Neural progenitor cell (in vitro differentiated cells): Measurements from ENCODE around the gene FAM204A. TPM values are rescaled to one million over a fixed set of nuclear protein-coding genes. Genes with fewer than 3 reads are reported as not detected.

Source experiments
- DNase-seq: peaks from one replicate; pipeline ENCODE4 v3.0.0-alpha.2; 2016; ENCODE audit warnings: low spot score
- H2AFZ ChIP-seq: fragments of 200-600 bp; sonication (generic); replicated peaks from 2 replicates; pipeline ENCODE4 v1.6.1; 2016; ENCODE audit warnings: antibody characterized with exemption
- H3F3A ChIP-seq: fragments of 200-600 bp; sonication (generic); 2 replicates; pipeline ENCODE4 v1.6.1; 2016; ENCODE audit warnings: antibody characterized with exemption, low read depth
- H3K27ac ChIP-seq: fragments of 200-600 bp; sonication (generic); 2 replicates; pipeline ENCODE4 v1.5.1; 2016; ENCODE audit warnings: mild to moderate bottlenecking
- H3K27me3 ChIP-seq: fragments of 200-600 bp; sonication (generic); 2 replicates; pipeline ENCODE4 v1.6.1; 2016; ENCODE audit warnings: mild to moderate bottlenecking, moderate library complexity
- H3K36me3 ChIP-seq: fragments of 200-600 bp; sonication (generic); 2 replicates; pipeline ENCODE4 v1.5.1; 2016
- H3K4me1 ChIP-seq: fragments of 200-600 bp; sonication (generic); 2 replicates; pipeline ENCODE4 v1.6.1; 2016; ENCODE audit warnings: mixed run types
- H3K4me2 ChIP-seq: fragments of 200-600 bp; sonication (generic); 2 replicates; pipeline ENCODE4 v1.6.1; 2016
- H3K4me3 ChIP-seq: fragments of 200-600 bp; sonication (generic); 2 replicates; pipeline ENCODE4 v1.5.1; 2016
- H3K79me2 ChIP-seq: fragments of 200-600 bp; sonication (generic); 2 replicates; pipeline ENCODE4 v1.6.1; 2016; ENCODE audit warnings: low read depth
- H3K9ac ChIP-seq: fragments of 200-600 bp; sonication (generic); 2 replicates; pipeline ENCODE4 v1.6.1; 2016
- H3K9me3 ChIP-seq: fragments of 200-600 bp; sonication (generic); 2 replicates; pipeline ENCODE4 v1.5.1; 2016; ENCODE audit warnings: low read depth
- H4K20me1 ChIP-seq: fragments of 200-600 bp; sonication (generic); 2 replicates; pipeline ENCODE4 v1.6.1; 2016; ENCODE audit warnings: low read depth
- H3K27ac Mint-ChIP-seq: 3 replicates; pipeline ENCODE4 v1.8.0; 2021; ENCODE audit warnings: mixed read lengths
- H3K27me3 Mint-ChIP-seq: 2 replicates; pipeline ENCODE4 v1.8.0; 2022; ENCODE audit warnings: low read depth, mild to moderate bottlenecking, inconsistent platforms, moderate library complexity, mixed read lengths; ENCODE audit not compliant: insufficient read depth
- H3K36me3 Mint-ChIP-seq: 3 replicates; pipeline ENCODE4 v1.8.0; 2021; ENCODE audit warnings: mixed read lengths
- H3K4me1 Mint-ChIP-seq: 3 replicates; pipeline ENCODE4 v1.8.0; 2021; ENCODE audit warnings: mixed read lengths
- H3K4me3 Mint-ChIP-seq: 3 replicates; pipeline ENCODE4 v1.8.0; 2021; ENCODE audit warnings: mild to moderate bottlenecking, moderate library complexity, mixed read lengths
- H3K9me3 Mint-ChIP-seq: 3 replicates; pipeline ENCODE4 v1.8.0; 2020; ENCODE audit warnings: mixed read lengths
- EZH2 ChIP-seq: fragments of 200-600 bp; sonication (generic); IDR thresholded peaks from 2 replicates; pipeline ENCODE4 v1.6.1; 2017; ENCODE audit warnings: antibody characterized with exemption, mild to moderate bottlenecking, moderate library complexity
- EZH2phosphoT487 ChIP-seq: fragments of 200-600 bp; sonication (generic); IDR thresholded peaks from 2 replicates; pipeline ENCODE4 v1.6.1; 2017; ENCODE audit warnings: antibody characterized with exemption
- total RNA-seq: library from RNA; depleted of rRNA; stranded (reverse); fragments of >200 nt; gene quantifications from 2 replicates; pipeline ENCODE4 v1.2.3, GENCODE V29; 2015; ENCODE audit warnings: low replicate concordance
- TF ChIP-seq, protein P1 (sequence below): fragments of 200-600 bp; sonication (generic); IDR thresholded peaks from 2 replicates; pipeline ENCODE4 v1.5.1; 2017; ENCODE audit warnings: antibody characterized with exemption, mild to moderate bottlenecking

FAM204A gene
- total RNA-seq, 1 donor from 2014 or later, result 77.7 TPM

- Mint-ChIP-seq H3K27me3 (peaks cover 2% of the 10 kb centered on the region), H3K4me1 (peaks cover 15% of the 10 kb centered on the region), H3K27ac (no peak overlapping the region), H3K36me3 (peaks cover 24% of the 10 kb centered on the region), H3K4me3 (no peak overlapping the region), H3K9me3 (no peaks in the 10 kb centered on the region)
- Histone ChIP-seq H3K4me2 (no peak overlapping the region), H3K9ac (no peak overlapping the region), H3K9me3 (no peaks in the 10 kb centered on the region), H3K27me3 (no peaks in the 10 kb centered on the region), H3K36me3 (peaks cover 3% of the 10 kb centered on the region), H4K20me1 (no peaks in the 10 kb centered on the region), H3K4me3 (no peak overlapping the region), H3K79me2 (no peaks in the 10 kb centered on the region), H3K4me1 (no peaks in the 10 kb centered on the region), H3K27ac (no peak overlapping the region), H2AFZ (no peak overlapping the region), H3F3A (no peaks in the 10 kb centered on the region)
- DNase-seq, result no peak
- no peak for TF ChIP-seq EZH2
- TF ChIP-seq, protein P1, sequence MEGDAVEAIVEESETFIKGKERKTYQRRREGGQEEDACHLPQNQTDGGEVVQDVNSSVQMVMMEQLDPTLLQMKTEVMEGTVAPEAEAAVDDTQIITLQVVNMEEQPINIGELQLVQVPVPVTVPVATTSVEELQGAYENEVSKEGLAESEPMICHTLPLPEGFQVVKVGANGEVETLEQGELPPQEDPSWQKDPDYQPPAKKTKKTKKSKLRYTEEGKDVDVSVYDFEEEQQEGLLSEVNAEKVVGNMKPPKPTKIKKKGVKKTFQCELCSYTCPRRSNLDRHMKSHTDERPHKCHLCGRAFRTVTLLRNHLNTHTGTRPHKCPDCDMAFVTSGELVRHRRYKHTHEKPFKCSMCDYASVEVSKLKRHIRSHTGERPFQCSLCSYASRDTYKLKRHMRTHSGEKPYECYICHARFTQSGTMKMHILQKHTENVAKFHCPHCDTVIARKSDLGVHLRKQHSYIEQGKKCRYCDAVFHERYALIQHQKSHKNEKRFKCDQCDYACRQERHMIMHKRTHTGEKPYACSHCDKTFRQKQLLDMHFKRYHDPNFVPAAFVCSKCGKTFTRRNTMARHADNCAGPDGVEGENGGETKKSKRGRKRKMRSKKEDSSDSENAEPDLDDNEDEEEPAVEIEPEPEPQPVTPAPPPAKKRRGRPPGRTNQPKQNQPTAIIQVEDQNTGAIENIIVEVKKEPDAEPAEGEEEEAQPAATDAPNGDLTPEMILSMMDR, result no peak
- no peak for TF ChIP-seq EZH2phosphoT487
Observed at GRCh38 chr10:118309911-118310310, 32.2 kb downstream of the FAM204A start.

- Histone ChIP-seq H3K27me3 (no peaks in the 10 kb centered on the region), H3K9ac (no peak overlapping the region), H4K20me1 (no peaks in the 10 kb centered on the region), H3K79me2 (no peaks in the 10 kb centered on the region), H3F3A (no peaks in the 10 kb centered on the region), H3K4me2 (no peak overlapping the region), H3K4me3 (no peak overlapping the region), H3K4me1 (no peaks in the 10 kb centered on the region), H3K9me3 (no peaks in the 10 kb centered on the region), H3K36me3 (peaks cover 2% of the 10 kb centered on the region), H2AFZ (no peak overlapping the region), H3K27ac (no peak overlapping the region)
- peaks cover 6% of the 10 kb centered on the region for H3K27me3 Mint-ChIP-seq
- H3K9me3 Mint-ChIP-seq, result no peaks in the 10 kb centered on the region
- no peak overlapping the region for H3K27ac Mint-ChIP-seq
- peak; percentile 33 for DNase-seq
- peaks cover 34% of the 10 kb centered on the region for H3K36me3 Mint-ChIP-seq
- no peak for TF ChIP-seq EZH2phosphoT487
- TF ChIP-seq, protein P1, result peak; percentile 13
- no peak overlapping the region for H3K4me3 Mint-ChIP-seq
- H3K4me1 Mint-ChIP-seq, result peaks cover 8% of the 10 kb centered on the region
Observed at GRCh38 chr10:118308664-118309063, 33.5 kb downstream of the FAM204A start.

- H3K4me3 ChIP-seq, result no peak overlapping the region
- H3K4me3 Mint-ChIP-seq, result no peak overlapping the region
- no peak overlapping the region for H3K27ac ChIP-seq
- H3K9ac ChIP-seq, result no peak overlapping the region
- H3K36me3 Mint-ChIP-seq, result peaks cover 30% of the 10 kb centered on the region
- no peaks in the 10 kb centered on the region for H3K9me3 Mint-ChIP-seq
- H4K20me1 ChIP-seq, result no peaks in the 10 kb centered on the region
- H3K27me3 ChIP-seq, result no peaks in the 10 kb centered on the region
- peaks cover 2% of the 10 kb centered on the region for H3F3A ChIP-seq
- no peaks in the 10 kb centered on the region for H3K9me3 ChIP-seq
- peaks cover 6% of the 10 kb centered on the region for H3K27me3 Mint-ChIP-seq
- no peaks in the 10 kb centered on the region for H3K36me3 ChIP-seq
- no peak overlapping the region for H3K4me2 ChIP-seq
- TF ChIP-seq, protein P1, result no peak
- TF ChIP-seq EZH2phosphoT487 (no peak), EZH2 (no peak)
- H3K79me2 ChIP-seq, result no peaks in the 10 kb centered on the region
- H3K4me1 Mint-ChIP-seq, result peaks cover 8% of the 10 kb centered on the region
- H3K27ac Mint-ChIP-seq, result no peak overlapping the region
- DNase-seq, result no peak
- H2AFZ ChIP-seq, result no peak overlapping the region
- H3K4me1 ChIP-seq, result peaks cover 7% of the 10 kb centered on the region
Observed at GRCh38 chr10:118307859-118308258, 34.3 kb downstream of the FAM204A start.
